ENCODE results near the gene RAB3D.
A peak's percentile ranks its signal among the peaks of the same experiment; 100 is the strongest.

RAB3D gene

GRCh38 chr19:11304936-11305335 is 34.5 kb downstream of the RAB3D start:
- Mint-ChIP-seq H3K4me1 (ENCODE audit: low read depth) (no peaks in the 10 kb centered on the region), H3K36me3 (ENCODE audit: low read depth) (no peaks in the 10 kb centered on the region), H3K27me3 (peaks cover 9% of the 10 kb centered on the region), H3K4me3 (no peak overlapping the region), H3K9me3 (no peaks in the 10 kb centered on the region), H3K27ac (no peak overlapping the region)
- no peak for DNase-seq

- Mint-ChIP-seq H3K27me3 (peaks cover 12% of the 10 kb centered on the region), H3K4me1 (ENCODE audit: low read depth) (no peaks in the 10 kb centered on the region), H3K4me3 (no peak overlapping the region), H3K9me3 (no peaks in the 10 kb centered on the region), H3K27ac (no peak overlapping the region), H3K36me3 (ENCODE audit: low read depth) (no peaks in the 10 kb centered on the region)
- no peak for DNase-seq
These were observed 38.7 kb downstream of the RAB3D start for GRCh38 chr19:11300811-11301120.

GRCh38 chr19:11299946-11300810 is 39.3 kb downstream of the RAB3D start:
- Mint-ChIP-seq H3K27ac (no peak overlapping the region), H3K36me3 (ENCODE audit: low read depth) (no peaks in the 10 kb centered on the region)
- DNase-seq = no peak

GRCh38 chr19:11296264-11296663 is 43.2 kb downstream of the RAB3D start:
- no peaks in the 10 kb centered on the region for H3K36me3 Mint-ChIP-seq (ENCODE audit: low read depth)
- peaks cover 37% of the 10 kb centered on the region for H3K27me3 Mint-ChIP-seq
- no peak overlapping the region for H3K4me3 Mint-ChIP-seq
- no peak overlapping the region for H3K27ac Mint-ChIP-seq
- no peaks in the 10 kb centered on the region for H3K9me3 Mint-ChIP-seq
- peaks cover 3% of the 10 kb centered on the region for H3K4me1 Mint-ChIP-seq (ENCODE audit: low read depth)
- no peak for DNase-seq

More at GRCh38 chr19:11299946-11300810, 39.3 kb downstream of the RAB3D start:
- Mint-ChIP-seq H3K27me3 (peaks cover 15% of the 10 kb centered on the region), H3K4me1 (ENCODE audit: low read depth) (no peaks in the 10 kb centered on the region), H3K9me3 (no peaks in the 10 kb centered on the region), H3K4me3 (no peak overlapping the region)

- Mint-ChIP-seq H3K27me3 (peaks cover 42% of the 10 kb centered on the region), H3K4me1 (ENCODE audit: low read depth) (peaks cover 3% of the 10 kb centered on the region), H3K36me3 (ENCODE audit: low read depth) (no peaks in the 10 kb centered on the region), H3K4me3 (no peak within 1 kb of the TSS), H3K27ac (no peak within 1 kb of the TSS), H3K9me3 (no peaks in the 10 kb centered on the region)
- no peak for DNase-seq
These were observed 43.7 kb downstream of the RAB3D start, which contains the start of gene TSPAN16 for GRCh38 chr19:11295665-11296245. TSS of gene TSPAN16 (plus strand) at chr19:11296160. CDS start at chr19:11296298, 138 bp downstream.

- Mint-ChIP-seq H3K27me3 (peaks cover 45% of the 10 kb centered on the region), H3K4me1 (ENCODE audit: low read depth) (peaks cover 3% of the 10 kb centered on the region), H3K9me3 (no peaks in the 10 kb centered on the region), H3K27ac (no peak overlapping the region), H3K36me3 (ENCODE audit: low read depth) (no peaks in the 10 kb centered on the region), H3K4me3 (no peak overlapping the region)
- DNase-seq = no peak
These were observed 44.3 kb downstream of the RAB3D start for GRCh38 chr19:11295180-11295579.

- no peaks in the 10 kb centered on the region for H3K9me3 Mint-ChIP-seq
- peaks cover 47% of the 10 kb centered on the region for H3K27me3 Mint-ChIP-seq
- H3K27ac Mint-ChIP-seq = no peak overlapping the region
- H3K4me3 Mint-ChIP-seq = peak overlapping the region; percentile 39
- peak; percentile 89 for DNase-seq
- H3K4me1 Mint-ChIP-seq (ENCODE audit: low read depth) = peaks cover 3% of the 10 kb centered on the region
- H3K36me3 Mint-ChIP-seq (ENCODE audit: low read depth) = no peaks in the 10 kb centered on the region
These were observed 45.7 kb downstream of the RAB3D start for GRCh38 chr19:11293433-11294389.

- Mint-ChIP-seq H3K9me3 (no peaks in the 10 kb centered on the region), H3K27ac (no peak overlapping the region), H3K36me3 (ENCODE audit: low read depth) (no peaks in the 10 kb centered on the region), H3K27me3 (peaks cover 52% of the 10 kb centered on the region), H3K4me3 (no peak overlapping the region), H3K4me1 (ENCODE audit: low read depth) (peaks cover 5% of the 10 kb centered on the region)
- no peak for DNase-seq
These were observed 47.5 kb downstream of the RAB3D start for GRCh38 chr19:11291991-11292390.

GRCh38 chr19:11291415-11291814 is 48.0 kb downstream of the RAB3D start:
- Mint-ChIP-seq H3K9me3 (no peaks in the 10 kb centered on the region), H3K4me3 (no peak overlapping the region), H3K27me3 (peaks cover 53% of the 10 kb centered on the region), H3K27ac (no peak overlapping the region), H3K4me1 (ENCODE audit: low read depth) (peaks cover 7% of the 10 kb centered on the region), H3K36me3 (ENCODE audit: low read depth) (no peaks in the 10 kb centered on the region)
- no peak for DNase-seq

- peaks cover 52% of the 10 kb centered on the region for H3K27me3 Mint-ChIP-seq
- H3K4me3 Mint-ChIP-seq = no peak overlapping the region
- peaks cover 7% of the 10 kb centered on the region for H3K4me1 Mint-ChIP-seq (ENCODE audit: low read depth)
- no peak overlapping the region for H3K27ac Mint-ChIP-seq
- no peak for DNase-seq
- no peaks in the 10 kb centered on the region for H3K36me3 Mint-ChIP-seq (ENCODE audit: low read depth)
- H3K9me3 Mint-ChIP-seq = no peaks in the 10 kb centered on the region
These were observed 49.2 kb downstream of the RAB3D start for GRCh38 chr19:11290256-11290655.

GRCh38 chr19:11288349-11288748 is 51.1 kb downstream of the RAB3D start:
- H3K27ac Mint-ChIP-seq = no peak overlapping the region
- no peak overlapping the region for H3K4me3 Mint-ChIP-seq
- peaks cover 51% of the 10 kb centered on the region for H3K27me3 Mint-ChIP-seq
- H3K9me3 Mint-ChIP-seq = no peaks in the 10 kb centered on the region
- H3K36me3 Mint-ChIP-seq (ENCODE audit: low read depth) = no peaks in the 10 kb centered on the region
- DNase-seq = no peak
- peaks cover 6% of the 10 kb centered on the region for H3K4me1 Mint-ChIP-seq (ENCODE audit: low read depth)

GRCh38 chr19:11286312-11286974 is 53.0 kb downstream of the RAB3D start:
- Mint-ChIP-seq H3K4me3 (no peak overlapping the region), H3K27me3 (peaks cover 57% of the 10 kb centered on the region), H3K27ac (no peak overlapping the region), H3K4me1 (ENCODE audit: low read depth) (peaks cover 5% of the 10 kb centered on the region), H3K9me3 (no peaks in the 10 kb centered on the region), H3K36me3 (ENCODE audit: low read depth) (no peaks in the 10 kb centered on the region)
- no peak for DNase-seq

GRCh38 chr19:11284515-11284914 is 54.9 kb downstream of the RAB3D start:
- H3K27me3 Mint-ChIP-seq = peaks cover 55% of the 10 kb centered on the region
- no peak for DNase-seq
- H3K27ac Mint-ChIP-seq = no peak overlapping the region
- H3K4me1 Mint-ChIP-seq (ENCODE audit: low read depth) = peaks cover 10% of the 10 kb centered on the region
- no peaks in the 10 kb centered on the region for H3K36me3 Mint-ChIP-seq (ENCODE audit: low read depth)
- no peak overlapping the region for H3K4me3 Mint-ChIP-seq
- peaks cover 2% of the 10 kb centered on the region for H3K9me3 Mint-ChIP-seq

All from activated T-cell treated with anti-CD3 and anti-CD28 coated beads, Interleukin-2, amount 50 U/mL, for 24 hours (primary cell).